Measurements from ENCODE around the gene FCAMR.

FCAMR gene

GRCh38 chr1:206970446-206970845 lies at the start of gene FCAMR:
FCAMR (minus strand) TSS chr1:206970460; CDS start chr1:206970125, 335 bp downstream.
- no peak for DNase-seq (ENCODE audit: low spot score)

- no peak for DNase-seq (ENCODE audit: low spot score)
Observed at GRCh38 chr1:207019661-207020060, 49.4 kb upstream of the FCAMR start.

- no peak for DNase-seq (ENCODE audit: low spot score)
Observed at GRCh38 chr1:207019161-207019560, 48.9 kb upstream of the FCAMR start.

- no peak for DNase-seq (ENCODE audit: low spot score)
Observed at GRCh38 chr1:207018707-207019106, 48.4 kb upstream of the FCAMR start.

- no peak for DNase-seq (ENCODE audit: low spot score)
Observed at GRCh38 chr1:207017615-207018559, 47.6 kb upstream of the FCAMR start.

- no peak for DNase-seq (ENCODE audit: low spot score)
Observed at GRCh38 chr1:207015791-207016190, 45.5 kb upstream of the FCAMR start.

GRCh38 chr1:207014728-207015127 lies 44.5 kb upstream of the FCAMR start:
- no peak for DNase-seq (ENCODE audit: low spot score)

GRCh38 chr1:207013321-207014085 lies 43.2 kb upstream of the FCAMR start:
- DNase-seq (ENCODE audit: low spot score), result no peak

GRCh38 chr1:207010726-207011125 lies 40.5 kb upstream of the FCAMR start:
- DNase-seq (ENCODE audit: low spot score), result no peak

GRCh38 chr1:207009945-207010344 lies 39.7 kb upstream of the FCAMR start:
- DNase-seq (ENCODE audit: low spot score), result no peak

- no peak for DNase-seq (ENCODE audit: low spot score)
Observed at GRCh38 chr1:207009182-207009850, 39.1 kb upstream of the FCAMR start.

GRCh38 chr1:207007352-207008033 lies 37.2 kb upstream of the FCAMR start:
- DNase-seq (ENCODE audit: low spot score), result no peak

GRCh38 chr1:207006914-207007313 lies 36.7 kb upstream of the FCAMR start:
- no peak for DNase-seq (ENCODE audit: low spot score)

GRCh38 chr1:207006083-207006482 lies 35.8 kb upstream of the FCAMR start:
- no peak for DNase-seq (ENCODE audit: low spot score)

- peak; percentile 47 for DNase-seq (ENCODE audit: low spot score)
Observed at GRCh38 chr1:207004931-207005830, 34.9 kb upstream of the FCAMR start.

GRCh38 chr1:207003210-207003609 lies 33.0 kb upstream of the FCAMR start:
- DNase-seq (ENCODE audit: low spot score), result no peak

GRCh38 chr1:207002724-207003146 lies 32.5 kb upstream of the FCAMR start:
- no peak for DNase-seq (ENCODE audit: low spot score)

- no peak for DNase-seq (ENCODE audit: low spot score)
Observed at GRCh38 chr1:207001492-207002245, 31.4 kb upstream of the FCAMR start.

- no peak for DNase-seq (ENCODE audit: low spot score)
Observed at GRCh38 chr1:207000651-207001291, 30.5 kb upstream of the FCAMR start.
